ENCODE results near the gene LRRC1.

The LRRC1 gene

GRCh38 chr6:53801022-53801421, 6.2 kb downstream of the LRRC1 start:
- TF ChIP-seq, protein P1, sequence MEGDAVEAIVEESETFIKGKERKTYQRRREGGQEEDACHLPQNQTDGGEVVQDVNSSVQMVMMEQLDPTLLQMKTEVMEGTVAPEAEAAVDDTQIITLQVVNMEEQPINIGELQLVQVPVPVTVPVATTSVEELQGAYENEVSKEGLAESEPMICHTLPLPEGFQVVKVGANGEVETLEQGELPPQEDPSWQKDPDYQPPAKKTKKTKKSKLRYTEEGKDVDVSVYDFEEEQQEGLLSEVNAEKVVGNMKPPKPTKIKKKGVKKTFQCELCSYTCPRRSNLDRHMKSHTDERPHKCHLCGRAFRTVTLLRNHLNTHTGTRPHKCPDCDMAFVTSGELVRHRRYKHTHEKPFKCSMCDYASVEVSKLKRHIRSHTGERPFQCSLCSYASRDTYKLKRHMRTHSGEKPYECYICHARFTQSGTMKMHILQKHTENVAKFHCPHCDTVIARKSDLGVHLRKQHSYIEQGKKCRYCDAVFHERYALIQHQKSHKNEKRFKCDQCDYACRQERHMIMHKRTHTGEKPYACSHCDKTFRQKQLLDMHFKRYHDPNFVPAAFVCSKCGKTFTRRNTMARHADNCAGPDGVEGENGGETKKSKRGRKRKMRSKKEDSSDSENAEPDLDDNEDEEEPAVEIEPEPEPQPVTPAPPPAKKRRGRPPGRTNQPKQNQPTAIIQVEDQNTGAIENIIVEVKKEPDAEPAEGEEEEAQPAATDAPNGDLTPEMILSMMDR (IDR thresholded peaks at IDR 0.05), result no peak

DNA sequence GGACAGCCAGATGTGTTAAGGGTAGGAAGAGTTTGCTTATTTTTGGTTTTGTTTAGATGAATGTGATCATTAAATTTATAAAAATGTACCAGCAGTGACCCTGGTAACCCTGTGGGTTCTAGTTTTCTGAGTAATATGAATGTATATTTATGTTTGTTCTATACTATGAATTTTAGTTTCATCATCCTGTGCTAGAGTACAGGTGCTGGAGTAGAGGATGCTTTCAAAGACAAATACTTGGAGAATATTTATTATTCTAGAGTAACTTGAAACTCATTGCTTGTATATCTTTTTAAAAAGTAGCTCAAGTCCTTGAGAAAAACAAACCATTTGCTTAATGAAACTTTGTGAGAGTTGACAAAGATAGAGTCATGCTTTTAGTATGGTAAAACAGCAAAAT, 7.8 kb downstream of the LRRC1 start:
- TF ChIP-seq, protein P1 (IDR thresholded peaks at IDR 0.05), result no peak

GRCh38 chr6:53803081-53803860, 8.5 kb downstream of the LRRC1 start:
- TF ChIP-seq, protein P1 (IDR thresholded peaks at IDR 0.05), result no peak

DNA sequence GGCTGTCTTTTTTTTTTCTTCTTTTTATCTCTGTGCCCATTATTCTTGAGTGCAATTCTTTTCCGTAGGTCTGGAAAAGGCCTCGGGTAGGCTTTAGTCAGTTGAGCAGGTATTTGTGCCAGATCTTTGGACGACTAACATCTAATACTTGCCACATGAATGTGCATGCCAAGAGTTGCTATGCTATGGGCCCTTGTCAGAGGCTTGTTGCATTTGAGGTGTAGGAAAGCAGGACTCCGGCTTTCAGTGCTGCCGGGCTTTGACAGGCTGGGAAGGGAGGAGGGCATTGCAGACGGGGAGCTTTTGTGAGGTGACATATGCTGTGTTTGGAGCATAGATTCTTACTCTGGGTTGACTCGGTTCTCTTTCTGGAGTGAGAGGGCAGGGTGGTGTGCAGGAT, 10.2 kb downstream of the LRRC1 start:
- TF ChIP-seq, protein P1 (IDR thresholded peaks at IDR 0.05), result no peak

DNA sequence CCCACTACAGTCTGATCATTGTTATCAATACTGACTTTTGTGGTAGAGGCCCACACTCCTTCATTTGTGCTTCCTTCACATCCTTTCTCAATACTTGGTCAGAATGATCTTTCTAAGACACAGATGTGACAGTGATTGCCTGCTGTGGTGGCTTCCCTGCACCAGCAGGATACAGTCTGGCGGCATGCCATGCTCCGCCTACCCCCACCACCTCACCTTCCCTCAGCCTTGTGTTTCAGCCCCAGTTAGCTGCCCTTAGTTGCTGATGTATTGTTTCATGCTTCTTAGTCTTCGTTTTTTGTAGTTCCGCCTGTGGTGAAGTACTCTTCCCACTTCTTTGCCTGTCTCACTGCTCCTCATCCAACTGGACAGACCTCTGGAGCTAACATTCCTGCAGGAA, 10.9 kb downstream of the LRRC1 start:
- TF ChIP-seq, protein P1 (IDR thresholded peaks at IDR 0.05), result no peak

- TF ChIP-seq, protein P1 (IDR thresholded peaks at IDR 0.05), result no peak
Measured at GRCh38 chr6:53808302-53808881, 13.6 kb downstream of the LRRC1 start.

- TF ChIP-seq, protein P1 (IDR thresholded peaks at IDR 0.05), result no peak
Measured at GRCh38 chr6:53809691-53810090, 14.9 kb downstream of the LRRC1 start.
